Activated CD4-positive, CD25-positive, alpha-beta regulatory T cell (primary cell): ENCODE measurements around the gene PSD.

Source experiments
- DNase-seq, 4 experiments: peaks; one replicate each; lab custom pipeline; 2025; lab: John Stamatoyannopoulos, UW

Gene PSD

DNA sequence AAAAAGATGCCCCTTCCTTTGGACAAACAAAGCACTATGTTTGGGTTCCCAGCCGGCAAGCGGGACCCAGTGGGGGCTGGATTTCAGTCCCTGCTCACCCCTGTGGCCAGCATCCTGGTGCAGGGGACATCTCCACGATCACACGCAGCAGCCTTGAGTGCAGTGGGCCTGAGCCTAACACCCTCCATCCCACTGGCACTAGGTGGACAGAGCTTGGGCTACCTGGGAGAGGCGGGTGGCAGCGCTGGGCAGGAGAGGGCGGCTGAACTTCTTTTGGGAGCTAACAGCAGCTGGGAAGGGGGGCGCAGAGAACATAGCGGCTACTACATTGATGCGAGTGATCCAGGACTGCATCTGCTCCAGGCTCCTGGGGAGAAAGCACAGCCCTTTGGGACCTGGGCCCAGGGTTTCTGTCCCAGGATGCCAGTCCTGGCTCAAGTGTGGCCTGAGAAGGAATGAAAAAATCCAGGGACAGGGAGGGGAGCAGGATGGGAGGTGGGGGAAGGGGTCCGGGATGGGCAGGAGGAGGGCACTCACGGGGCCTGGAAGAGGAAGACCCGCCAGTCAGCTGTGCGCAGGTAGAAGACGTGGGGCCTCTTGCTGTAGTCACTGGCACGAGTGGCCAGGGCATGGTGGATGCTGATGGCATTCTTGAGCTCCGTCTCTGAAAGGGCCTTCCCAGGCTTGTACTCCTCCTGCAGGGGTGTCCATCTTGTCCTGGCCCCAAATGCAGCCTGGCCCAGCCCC, 14.1 kb downstream of the PSD start:
- no peak for DNase-seq

DNA sequence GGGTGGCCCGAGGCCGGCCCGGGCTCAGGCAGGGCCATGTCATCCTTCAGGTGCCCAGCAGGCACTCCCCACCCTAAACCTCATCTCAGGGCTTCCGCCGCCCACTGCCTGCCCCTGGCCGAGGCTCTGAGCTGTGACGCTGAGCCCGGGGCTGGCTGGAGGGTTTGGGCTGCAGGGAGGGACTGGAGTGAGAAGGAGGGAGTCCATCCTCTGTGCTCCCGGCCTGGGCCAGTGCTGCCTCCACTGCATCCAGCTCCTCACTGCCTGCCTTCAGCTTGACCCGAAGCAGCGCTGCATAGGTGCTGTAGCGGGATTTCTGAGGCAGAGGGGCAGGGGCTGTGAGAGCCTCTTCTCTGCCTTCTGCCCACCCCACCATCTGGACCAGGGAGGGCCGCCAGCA, 15.5 kb downstream of the PSD start:
- DNase-seq = no peak

DNA sequence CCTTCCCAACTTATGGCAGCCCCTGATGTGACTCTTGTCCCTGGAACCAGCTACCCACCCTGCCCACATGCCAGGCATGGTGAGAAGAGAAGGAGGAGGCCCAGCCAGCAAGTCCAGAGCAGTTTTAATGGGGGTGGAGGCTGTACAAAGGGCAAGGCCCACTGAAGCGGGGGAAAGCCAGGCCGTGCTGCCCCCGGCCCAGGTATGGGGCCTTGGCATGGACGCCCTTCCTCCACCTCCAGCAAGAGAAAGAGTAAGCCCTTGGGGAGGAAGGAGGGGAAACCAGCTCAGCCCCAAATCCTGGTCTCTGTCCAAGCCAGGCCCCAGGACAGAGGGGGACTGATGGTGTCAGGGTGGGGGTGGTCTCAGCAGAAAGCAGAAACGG, 16.1 kb downstream of the PSD start:
- no peak for DNase-seq

DNA sequence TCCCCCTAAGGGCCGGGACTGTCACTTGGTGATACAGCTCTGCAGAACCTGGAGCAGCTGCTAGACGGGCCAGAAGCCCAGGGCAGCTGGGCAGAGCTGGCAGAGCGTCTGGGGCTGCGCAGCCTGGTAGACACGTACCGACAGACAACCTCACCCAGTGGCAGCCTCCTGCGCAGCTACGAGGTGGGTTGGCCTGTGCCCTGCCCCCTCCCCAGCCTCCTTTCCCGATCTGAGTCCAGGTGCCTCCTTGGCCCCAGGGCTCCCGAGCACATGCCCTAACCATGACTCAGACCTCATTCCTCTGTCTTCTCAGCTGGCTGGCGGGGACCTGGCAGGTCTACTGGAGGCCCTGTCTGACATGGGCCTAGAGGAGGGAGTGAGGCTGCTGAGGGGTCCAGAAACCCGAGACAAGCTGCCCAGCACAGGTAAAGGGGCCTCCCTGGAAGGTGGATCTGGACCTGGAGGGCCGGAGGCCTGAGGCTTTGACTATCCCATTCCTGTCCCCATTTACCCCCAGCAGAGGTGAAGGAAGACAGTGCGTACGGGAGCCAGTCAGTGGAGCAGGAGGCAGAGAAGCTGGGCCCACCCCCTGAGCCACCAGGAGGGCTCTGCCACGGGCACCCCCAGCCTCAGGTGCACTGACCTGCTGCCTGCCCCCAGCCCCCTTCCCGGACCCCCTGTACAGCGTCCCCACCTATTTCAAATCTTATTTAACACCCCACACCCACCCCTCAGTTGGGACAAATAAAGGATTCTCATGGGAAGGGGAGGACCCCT, 16.7 kb downstream of the PSD start:
- no peak for DNase-seq

DNA sequence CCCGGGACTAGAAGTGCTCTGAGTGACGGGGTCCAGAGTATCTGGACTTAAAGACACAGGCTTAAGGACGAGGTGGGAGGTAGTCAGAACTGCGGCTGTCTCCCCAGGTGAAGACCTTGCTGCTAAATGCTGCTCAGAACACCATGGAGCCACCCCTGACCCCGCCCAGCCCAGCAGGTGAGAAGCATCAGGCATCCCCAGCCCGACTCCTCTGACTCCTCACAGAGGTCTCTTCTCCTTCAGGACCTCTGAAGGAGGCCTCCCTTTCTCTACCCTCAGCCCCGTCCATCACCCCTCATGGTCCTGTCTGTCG, 17.3 kb downstream of the PSD start:
- no peak for DNase-seq

DNA sequence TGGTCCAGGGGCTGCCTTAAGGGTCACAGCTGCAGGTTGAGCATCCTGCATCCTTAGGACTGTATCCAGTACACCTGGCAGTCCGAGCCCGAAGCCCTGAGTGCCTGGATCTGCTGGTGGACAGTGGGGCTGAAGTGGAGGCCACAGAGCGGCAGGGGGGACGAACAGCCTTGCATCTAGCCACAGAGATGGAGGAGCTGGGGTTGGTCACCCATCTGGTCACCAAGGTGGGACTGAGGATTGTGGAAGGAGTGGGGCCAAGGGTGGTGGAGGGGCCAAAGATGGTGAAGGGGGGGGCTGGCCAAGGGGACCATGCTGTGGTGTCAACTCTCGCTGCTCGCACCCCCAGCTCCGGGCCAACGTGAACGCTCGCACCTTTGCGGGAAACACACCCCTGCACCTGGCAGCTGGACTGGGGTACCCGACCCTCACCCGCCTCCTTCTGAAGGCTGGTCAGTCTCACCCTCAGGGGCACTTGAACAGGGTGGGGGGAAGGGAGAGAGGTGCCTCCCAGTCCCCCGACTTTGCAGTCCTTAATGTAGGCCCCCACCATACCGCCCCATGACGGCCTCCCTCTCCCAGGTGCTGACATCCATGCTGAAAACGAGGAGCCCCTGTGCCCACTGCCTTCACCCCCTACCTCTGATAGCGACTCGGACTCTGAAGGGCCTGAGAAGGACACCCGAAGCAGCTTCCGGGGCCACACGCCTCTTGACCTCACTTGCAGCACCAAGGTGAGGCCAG, 17.8 kb downstream of the PSD start:
- no peak for DNase-seq

DNA sequence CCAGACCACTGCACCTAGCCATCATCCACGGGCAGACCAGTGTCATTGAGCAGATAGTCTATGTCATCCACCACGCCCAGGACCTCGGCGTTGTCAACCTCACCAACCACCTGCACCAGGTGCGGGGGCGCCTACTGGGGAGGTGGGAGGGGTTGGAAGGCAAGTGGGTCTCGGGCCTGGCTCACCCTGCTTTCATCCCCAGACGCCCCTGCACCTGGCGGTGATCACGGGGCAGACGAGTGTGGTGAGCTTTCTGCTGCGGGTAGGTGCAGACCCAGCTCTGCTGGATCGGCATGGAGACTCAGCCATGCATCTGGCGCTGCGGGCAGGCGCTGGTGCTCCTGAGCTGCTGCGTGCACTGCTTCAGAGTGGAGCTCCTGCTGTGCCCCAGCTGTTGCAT, 18.5 kb downstream of the PSD start:
- DNase-seq = no peak

DNA sequence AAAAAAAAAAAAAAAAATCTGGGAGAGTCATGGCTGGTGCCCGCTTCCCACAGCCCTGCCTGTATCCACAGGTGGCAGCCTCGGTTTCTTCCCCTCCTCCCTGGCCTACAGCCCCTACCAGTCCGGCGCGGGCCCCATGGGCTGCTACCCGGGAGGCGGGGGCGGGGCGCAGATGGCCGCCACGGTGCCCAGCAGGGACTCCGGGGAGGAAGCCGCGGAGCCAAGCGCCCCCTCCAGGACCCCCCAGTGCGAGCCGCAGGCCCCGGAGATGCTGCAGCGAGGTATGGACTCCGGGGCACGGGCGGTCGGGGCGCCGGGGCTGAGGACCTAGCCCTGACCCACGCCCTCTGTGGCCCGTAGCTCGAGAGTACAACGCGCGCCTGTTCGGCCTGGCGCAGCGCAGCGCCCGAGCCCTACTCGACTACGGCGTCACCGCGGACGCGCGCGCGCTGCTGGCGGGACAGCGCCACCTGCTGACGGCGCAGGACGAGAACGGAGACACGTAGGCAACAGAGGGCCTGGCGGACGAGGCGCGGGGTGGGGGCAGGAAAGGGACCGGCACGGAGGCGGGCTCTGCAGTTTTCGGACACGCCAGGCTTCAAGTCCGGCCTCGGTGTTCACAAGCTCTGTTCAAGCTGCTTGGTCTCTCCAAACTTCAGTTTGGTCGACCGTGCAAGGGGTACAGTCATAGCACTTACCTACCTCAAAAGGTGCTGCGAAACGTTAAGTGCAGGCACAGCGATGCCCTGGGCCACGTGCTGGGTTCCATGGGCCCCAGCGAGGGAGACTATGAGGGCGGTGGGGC, 19.2 kb downstream of the PSD start:
- peak; percentile 59 to 84 (median 72) for DNase-seq

DNA sequence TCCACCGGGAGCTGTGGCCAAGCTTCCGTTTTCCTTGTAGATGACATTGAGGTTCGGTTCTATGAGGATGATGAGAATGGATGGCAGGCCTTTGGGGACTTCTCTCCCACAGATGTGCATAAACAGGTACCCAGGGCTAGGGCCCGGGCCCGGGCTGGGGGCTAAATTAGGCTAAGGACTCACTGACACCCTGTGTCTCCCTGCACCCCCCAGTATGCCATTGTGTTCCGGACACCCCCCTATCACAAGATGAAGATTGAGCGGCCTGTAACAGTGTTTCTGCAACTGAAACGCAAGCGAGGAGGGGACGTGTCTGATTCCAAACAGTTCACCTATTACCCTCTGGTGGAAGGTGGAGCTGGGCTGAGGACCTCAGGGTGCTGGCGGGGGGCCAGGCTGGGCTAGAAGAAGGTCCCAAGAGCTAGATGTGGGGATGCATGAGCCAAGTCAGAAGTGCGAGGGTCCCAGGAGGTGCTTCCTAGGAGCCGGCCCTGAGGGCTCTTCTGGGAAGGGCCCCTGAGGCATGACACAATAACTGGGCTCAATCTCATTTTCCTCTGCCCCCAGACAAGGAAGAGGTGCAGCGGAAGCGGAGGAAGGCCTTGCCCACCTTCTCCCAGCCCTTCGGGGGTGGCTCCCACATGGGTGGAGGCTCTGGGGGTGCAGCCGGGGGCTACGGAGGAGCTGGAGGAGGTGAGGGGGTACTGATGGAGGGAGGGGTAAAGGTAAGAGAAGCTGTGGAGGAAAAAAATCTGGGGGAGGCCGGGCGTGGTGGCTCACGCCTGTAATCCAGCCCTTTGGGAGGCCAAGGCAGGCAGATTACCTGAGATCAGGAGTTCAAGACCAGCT, 20.2 kb downstream of the PSD start:
- no peak for DNase-seq

DNA sequence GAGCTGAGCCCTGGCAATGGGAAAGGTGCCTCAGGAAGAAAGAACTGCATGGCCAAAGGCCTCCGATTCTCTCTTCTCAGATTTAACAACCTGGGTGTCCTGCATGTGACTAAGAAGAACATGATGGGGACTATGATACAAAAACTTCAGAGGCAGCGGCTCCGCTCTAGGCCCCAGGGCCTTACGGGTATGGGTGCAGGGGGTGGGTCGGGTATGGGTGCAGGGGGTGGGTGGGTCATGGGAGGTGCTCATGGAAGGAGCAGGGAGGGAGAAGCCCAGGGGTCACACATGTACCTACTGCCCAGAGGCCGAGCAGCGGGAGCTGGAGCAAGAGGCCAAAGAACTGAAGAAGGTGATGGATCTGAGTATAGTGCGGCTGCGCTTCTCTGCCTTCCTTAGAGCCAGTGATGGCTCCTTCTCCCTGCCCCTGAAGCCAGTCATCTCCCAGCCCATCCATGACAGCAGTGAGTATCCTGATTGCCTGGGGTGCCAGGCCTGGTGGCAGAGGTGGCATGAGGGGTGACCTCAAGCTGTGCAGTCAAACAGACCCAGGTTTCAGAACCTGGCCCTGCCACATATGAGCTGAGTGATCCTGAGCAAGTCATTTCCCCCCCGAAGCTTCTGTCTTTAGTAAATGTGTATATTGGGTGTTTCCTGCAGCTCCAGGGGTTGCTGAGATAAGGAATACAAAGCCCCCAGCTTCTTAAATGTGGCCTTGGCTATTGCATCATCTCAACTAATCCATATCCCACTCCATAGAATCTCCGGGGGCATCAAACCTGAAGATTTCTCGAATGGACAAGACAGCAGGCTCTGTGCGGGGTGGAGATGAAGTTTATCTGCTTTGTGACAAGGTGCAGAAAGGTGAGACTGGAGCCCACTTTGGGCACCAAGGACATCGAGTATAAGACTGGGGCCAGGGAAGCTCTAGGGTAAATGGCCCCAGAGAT, 21.1 kb downstream of the PSD start:
- DNase-seq = no peak

DNA sequence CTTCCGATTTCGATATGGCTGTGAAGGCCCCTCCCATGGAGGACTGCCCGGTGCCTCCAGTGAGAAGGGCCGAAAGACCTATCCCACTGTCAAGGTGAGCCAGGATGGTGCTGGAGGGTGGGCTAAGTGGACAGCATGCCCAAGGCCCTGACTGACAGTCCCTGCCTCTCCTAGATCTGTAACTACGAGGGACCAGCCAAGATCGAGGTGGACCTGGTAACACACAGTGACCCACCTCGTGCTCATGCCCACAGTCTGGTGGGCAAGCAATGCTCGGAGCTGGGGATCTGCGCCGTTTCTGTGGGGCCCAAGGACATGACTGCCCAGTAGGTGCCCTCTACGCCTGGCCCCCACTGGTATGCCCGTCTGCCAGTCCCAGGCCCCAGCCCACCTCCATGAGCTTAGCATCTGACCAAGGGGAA, 21.8 kb downstream of the PSD start:
- DNase-seq = no peak

DNA sequence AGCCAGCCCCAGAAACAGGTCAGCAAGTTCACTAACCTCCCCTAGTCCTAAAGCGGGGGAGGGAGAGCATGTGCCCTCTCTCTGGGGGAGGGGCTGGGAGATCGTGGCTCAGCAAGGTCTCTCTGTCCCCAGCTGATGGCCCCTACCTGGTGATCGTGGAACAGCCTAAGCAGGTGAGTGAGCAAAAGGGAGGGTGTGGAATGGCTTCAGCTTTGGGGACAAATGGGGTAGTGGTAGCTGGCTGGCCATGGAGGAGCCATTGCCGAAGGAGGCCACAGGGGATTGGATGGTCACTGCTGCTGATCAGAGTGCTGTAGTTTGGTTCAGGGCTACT, 22.3 kb downstream of the PSD start:
- DNase-seq = no peak

DNA sequence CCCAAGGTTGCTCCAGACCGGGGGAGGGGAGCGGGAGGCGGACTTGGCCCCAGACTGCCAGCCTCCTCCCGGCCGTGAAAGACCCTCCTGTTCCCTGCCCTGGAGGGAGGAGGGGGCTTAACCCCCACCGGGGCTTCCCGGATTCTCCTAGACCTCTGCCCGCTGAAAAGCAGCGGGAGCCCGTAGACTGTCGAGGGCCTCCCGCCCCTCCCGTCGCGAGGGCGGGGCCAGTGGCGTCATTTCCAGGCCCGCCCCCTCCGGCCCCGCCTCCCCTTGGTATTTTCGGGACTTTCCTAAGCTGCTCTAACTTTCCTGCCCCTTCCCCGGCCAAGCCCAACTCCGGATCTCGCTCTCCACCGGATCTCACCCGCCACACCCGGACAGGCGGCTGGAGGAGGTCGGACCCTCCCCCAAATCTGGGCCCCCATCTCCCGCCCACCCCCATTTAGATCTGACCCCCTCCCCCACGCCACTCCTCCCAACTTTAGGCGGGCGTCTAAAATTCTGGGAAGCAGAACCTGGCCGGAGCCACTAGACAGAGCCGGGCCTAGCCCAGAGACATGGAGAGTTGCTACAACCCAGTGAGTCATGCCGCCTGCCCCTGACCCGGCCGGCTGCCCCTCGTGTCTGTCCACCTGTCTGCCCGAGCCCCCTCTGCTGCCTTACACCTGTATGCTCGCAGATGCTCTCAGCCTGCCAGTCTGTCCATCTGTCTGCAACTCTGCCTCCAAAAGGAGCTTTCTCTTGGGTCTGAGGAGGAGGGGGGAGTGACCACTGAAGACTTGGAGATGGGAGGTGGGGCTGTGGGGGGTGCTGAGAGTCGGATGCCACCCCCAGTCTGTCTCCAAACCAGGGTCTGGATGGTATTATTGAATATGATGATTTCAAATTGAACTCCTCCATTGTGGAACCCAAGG, 22.9 kb downstream of the PSD start, which contains the start of gene NFKB2:
Gene NFKB2 (plus strand): TSS at position 306 of the 917 bp plus-strand sequence. CDS start 255 bp downstream, at position 561.
- peak; percentile 73 to 85 (median 80) for DNase-seq

DNA sequence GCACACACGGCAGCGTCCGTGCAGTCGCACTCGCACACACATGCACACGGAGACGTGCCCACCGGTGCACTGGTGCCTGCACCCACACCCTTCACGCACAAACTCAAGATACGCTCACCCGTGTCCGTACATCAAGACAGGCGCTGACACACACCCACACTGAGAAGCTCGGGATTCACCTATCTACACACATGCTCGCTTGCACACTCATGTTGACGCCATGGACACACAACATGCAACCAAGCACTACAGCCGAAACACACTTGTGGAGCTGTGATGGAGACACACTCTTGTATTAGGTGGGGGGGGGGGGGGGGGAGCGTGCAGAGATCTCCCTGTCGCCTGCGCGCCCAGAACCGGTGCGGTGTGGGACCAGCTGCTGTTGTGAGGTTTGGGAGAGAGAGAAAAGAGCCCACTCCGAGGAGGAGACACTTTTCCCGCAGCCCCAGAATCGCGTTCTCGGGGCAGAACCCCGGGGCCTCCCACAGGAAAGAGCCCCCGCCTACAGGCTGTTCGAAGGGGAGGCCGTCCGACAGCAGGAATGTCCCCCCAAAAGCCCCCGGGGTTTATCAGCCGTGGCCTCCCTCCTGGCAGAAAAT, 23.7 kb downstream of the PSD start:
- DNase-seq = peak in 1 of 4 experiments; percentile 55

DNA sequence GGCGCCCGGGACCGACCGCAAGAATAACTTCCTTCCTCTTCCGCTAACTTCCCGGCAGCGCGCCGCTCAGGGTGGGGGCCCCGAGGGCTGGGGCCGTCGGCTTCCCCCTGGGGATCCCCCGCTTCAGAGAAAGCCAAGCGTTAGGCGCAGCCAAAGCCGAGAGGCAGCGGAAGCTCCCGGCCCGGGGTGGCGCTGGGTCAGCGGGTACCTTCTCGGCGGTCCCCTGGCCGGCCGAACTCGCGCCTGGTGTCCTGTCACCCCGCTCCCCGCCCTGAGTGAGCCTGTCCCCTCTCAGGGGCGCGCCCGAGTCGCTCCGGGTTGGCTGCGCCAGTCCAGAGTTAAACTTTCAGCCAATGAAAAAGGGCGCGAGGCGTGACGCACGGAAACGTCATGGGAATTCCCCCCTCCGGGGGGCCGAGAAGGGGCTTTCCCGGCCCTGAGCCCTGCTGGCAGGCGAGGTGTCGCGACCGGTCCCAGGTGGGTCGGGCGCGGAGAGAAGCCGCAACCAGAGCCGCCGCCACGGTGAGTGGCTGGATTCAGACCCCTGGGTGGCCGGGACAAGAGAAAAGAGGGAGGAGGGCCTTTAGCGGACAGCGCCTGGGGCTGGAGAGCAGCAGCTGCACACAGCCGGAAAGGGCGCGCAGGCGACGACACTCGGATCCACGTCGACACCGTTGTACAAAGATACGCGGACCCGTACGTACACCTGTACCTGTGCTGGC, 24.3 kb downstream of the PSD start:
- peak; percentile 96 to 100 (median 98) for DNase-seq

DNA sequence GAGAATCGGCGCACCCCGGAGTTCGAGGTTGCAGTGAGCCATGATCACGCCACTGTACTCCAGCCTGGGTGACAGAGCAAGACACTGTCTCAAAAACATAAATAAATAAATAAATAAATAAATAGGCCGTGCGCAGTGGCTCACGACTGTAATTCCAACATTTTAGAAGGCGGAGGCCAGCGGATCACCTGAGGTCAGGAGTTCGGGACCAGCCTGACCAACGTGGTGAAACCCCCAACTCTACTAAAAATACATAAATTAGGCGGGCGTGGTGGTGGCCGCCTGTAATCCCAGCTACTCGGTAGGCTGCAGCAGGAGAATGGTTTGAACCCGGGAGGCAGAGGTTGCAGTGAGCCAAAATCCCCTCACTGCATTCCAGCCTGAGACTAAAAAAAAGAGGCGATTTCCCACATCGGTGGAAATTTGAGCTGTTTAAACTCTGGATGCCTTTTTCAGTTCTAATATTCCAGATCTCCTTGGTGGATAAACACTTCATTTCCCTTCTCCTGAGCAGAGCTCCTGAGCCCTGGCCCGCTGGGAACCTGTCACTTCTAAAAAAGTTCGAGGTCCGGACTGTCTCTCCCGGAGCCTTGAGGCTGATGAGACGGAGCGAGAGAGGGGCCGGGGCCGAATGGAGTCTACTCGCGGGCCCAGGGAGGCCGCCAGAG, 25.0 kb downstream of the PSD start:
- DNase-seq = no peak

DNA sequence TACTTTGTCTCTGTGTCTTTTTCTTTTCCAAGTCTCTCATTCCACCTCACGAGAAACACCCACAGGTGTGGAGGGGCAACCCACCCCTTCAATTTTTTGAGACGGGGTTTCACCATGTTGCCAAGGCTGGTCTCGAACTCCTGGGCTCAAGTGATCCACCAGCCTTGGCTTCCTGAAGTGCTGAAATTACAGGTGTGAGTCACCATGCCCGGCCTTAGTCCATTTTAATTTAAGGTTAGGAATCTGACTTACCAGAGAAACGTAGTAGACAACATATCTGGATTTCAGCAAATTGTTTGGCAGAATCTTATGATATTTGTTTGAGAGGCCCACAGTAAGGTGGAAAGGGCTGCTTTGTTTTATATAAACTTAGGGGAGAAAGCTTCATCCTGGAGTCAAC, 26.3 kb downstream of the PSD start:
- DNase-seq = no peak
